ENCODE measurements around the gene ROBO2.

Gene ROBO2

GRCh38 chr3:77365152-77365551 lies 325.3 kb downstream of the ROBO2 start:
- TF ChIP-seq ZNF19 (tag by site-specific recombination; IDR thresholded peaks at IDR 0.05; ENCODE audit: low read depth) (no peak), OSR2 (tag by site-specific recombination; IDR thresholded peaks at IDR 0.05) (no peak), ZEB2 (tag by site-specific recombination; IDR thresholded peaks at IDR 0.05) (no peak), ZNF18 (tag by site-specific recombination; IDR thresholded peaks at IDR 0.05) (no peak), AEBP2 (tag by site-specific recombination; IDR thresholded peaks at IDR 0.05; ENCODE audit: borderline replicate concordance) (no peak), ZNF626 (tag by site-specific recombination; IDR thresholded peaks at IDR 0.05) (no peak), ZNF175 (tag by site-specific recombination; IDR thresholded peaks at IDR 0.05) (no peak), ZNF677 (tag by site-specific recombination; IDR thresholded peaks at IDR 0.05) (no peak), ZNF645 (tag by site-specific recombination; IDR thresholded peaks at IDR 0.05) (no peak), ZNF514 (tag by site-specific recombination; IDR thresholded peaks at IDR 0.05) (no peak), ZNF624 (tag by site-specific recombination; IDR thresholded peaks at IDR 0.05) (no peak), ZNF155 (tag by site-specific recombination; IDR thresholded peaks at IDR 0.05) (no peak), WT1 (tag by site-specific recombination; IDR thresholded peaks at IDR 0.05) (no peak), ZNF580 (tag by site-specific recombination; IDR thresholded peaks at IDR 0.05) (no peak), ZNF138 (tag by site-specific recombination; IDR thresholded peaks at IDR 0.05; ENCODE audit: borderline replicate concordance) (no peak), ZNF140 (tag by site-specific recombination; IDR thresholded peaks at IDR 0.05) (no peak)
- TF ChIP-seq, protein P1, sequence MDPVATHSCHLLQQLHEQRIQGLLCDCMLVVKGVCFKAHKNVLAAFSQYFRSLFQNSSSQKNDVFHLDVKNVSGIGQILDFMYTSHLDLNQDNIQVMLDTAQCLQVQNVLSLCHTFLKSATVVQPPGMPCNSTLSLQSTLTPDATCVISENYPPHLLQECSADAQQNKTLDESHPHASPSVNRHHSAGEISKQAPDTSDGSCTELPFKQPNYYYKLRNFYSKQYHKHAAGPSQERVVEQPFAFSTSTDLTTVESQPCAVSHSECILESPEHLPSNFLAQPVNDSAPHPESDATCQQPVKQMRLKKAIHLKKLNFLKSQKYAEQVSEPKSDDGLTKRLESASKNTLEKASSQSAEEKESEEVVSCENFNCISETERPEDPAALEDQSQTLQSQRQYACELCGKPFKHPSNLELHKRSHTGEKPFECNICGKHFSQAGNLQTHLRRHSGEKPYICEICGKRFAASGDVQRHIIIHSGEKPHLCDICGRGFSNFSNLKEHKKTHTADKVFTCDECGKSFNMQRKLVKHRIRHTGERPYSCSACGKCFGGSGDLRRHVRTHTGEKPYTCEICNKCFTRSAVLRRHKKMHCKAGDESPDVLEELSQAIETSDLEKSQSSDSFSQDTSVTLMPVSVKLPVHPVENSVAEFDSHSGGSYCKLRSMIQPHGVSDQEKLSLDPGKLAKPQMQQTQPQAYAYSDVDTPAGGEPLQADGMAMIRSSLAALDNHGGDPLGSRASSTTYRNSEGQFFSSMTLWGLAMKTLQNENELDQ (tag by site-specific recombination; IDR thresholded peaks at IDR 0.05; ENCODE audit: low read depth): no peak
- TF ChIP-seq, protein P2, sequence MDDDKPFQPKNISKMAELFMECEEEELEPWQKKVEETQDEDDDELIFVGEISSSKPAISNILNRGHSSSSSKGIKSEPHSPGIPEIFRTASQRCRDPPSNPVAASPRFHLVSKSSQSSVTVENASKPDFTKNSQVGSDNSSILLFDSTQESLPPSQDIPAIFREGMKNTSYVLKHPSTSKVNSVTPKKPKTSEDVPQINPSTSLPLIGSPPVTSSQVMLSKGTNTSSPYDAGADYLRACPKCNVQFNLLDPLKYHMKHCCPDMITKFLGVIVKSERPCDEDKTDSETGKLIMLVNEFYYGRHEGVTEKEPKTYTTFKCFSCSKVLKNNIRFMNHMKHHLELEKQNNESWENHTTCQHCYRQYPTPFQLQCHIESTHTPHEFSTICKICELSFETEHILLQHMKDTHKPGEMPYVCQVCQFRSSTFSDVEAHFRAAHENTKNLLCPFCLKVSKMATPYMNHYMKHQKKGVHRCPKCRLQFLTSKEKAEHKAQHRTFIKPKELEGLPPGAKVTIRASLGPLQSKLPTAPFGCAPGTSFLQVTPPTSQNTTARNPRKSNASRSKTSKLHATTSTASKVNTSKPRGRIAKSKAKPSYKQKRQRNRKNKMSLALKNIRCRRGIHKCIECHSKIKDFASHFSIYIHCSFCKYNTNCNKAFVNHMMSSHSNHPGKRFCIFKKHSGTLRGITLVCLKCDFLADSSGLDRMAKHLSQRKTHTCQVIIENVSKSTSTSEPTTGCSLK (tag by site-specific recombination; IDR thresholded peaks at IDR 0.05): no peak
- H3K4me3 ChIP-seq (ENCODE audit: low read depth, low read length): no peak overlapping the region
- no peaks in the 10 kb centered on the region for H3K9me3 ChIP-seq (ENCODE audit: control insufficient read depth, insufficient read depth, low read depth, low read length)
- no peaks in the 10 kb centered on the region for H3K4me1 ChIP-seq (ENCODE audit: control insufficient read depth, insufficient read depth, low read length)
- ChIA-PET POLR2A (no interaction called here), CTCF (no interaction called here)
- H3K27ac ChIP-seq (ENCODE audit: extremely low read depth, low read depth, low read length): no peak overlapping the region
- no peaks in the 10 kb centered on the region for H3K36me3 ChIP-seq (ENCODE audit: control insufficient read depth in 2 of 2, insufficient read depth in 1 of 2, low read length in 2 of 2)

Data from HEK293 (cell line).